A549 treated with GW870086 at 1 μM for 4 hours (cell line): ENCODE results near the gene OR7G2. TPM values are rescaled to one million over a fixed set of nuclear protein-coding genes. Genes with fewer than 3 reads are reported as not detected.

ENCODE experiments used
- total RNA-seq: library from RNA; stranded (reverse); fragments of 200-300 nt; extraction: Qiagen RNA extraction; gene quantifications from 5 replicates; pipeline ENCODE4 v1.2.3, GENCODE V29; 2022; ENCODE audit warnings: low read depth

Gene OR7G2
- total RNA-seq: not detected in 5 replicates

DNA sequence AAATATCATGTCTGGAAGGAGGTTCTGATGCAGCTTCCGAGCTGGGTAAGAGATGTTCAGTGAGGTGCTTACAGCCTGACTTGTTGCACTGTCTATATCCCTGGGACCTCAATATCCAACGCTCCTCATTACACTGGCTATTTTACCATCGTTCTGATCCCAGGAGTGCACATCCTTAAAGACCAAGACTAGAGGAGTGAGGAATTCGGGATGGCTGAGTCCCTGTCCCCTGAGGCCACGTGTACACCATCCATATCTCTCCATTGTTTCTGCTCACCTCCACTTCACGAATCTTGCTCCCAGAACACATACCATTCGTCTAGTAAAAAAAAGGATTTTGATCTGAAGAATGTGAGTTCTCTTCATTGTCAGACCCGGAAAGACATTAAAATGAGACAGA lies at the start of gene OR7G2:
Gene OR7G2, minus strand, starts transcription at position 101 of the 400 bp plus-strand sequence. CDS start 4,232 bp downstream, outside the sequence.

DNA sequence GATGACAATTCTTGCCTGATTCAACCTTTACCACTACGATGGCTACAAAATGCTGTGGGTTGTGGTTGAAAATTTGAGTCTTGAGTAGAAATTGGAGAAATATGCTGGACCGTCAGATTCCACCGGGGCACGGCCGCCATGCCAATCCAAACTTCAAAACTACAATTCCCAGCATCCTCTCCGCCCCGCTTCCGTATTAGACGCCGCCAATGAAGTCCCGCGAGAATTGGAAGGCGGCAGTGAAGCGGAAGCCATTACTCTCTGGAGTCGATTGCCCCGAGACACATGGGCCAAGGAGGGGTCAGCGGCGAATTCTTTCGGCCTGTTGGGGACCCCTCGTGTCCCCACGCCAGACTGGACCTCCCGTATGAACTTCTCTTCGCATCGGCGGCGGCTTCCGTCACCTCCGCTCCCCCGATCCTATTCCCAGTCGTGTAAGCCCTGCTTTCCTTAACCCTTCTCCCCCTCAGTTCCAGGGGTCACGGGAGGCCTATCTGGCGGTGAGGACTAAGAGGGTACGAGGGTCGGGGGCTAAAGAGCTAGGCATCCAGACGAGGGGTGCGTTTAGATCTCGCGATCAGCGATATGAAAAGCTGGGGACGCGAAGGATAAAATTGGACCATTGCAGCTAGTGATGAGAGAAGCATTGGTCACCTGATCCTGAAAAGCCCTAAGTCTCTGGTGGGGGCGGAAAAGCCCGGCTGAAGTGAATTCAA lies 33.0 kb upstream of the OR7G2 start, which contains the start of gene ZNF317:
Gene ZNF317, plus strand, starts transcription at position 239 of the 716 bp plus-strand sequence. CDS start 15,620 bp downstream, outside the sequence.

DNA sequence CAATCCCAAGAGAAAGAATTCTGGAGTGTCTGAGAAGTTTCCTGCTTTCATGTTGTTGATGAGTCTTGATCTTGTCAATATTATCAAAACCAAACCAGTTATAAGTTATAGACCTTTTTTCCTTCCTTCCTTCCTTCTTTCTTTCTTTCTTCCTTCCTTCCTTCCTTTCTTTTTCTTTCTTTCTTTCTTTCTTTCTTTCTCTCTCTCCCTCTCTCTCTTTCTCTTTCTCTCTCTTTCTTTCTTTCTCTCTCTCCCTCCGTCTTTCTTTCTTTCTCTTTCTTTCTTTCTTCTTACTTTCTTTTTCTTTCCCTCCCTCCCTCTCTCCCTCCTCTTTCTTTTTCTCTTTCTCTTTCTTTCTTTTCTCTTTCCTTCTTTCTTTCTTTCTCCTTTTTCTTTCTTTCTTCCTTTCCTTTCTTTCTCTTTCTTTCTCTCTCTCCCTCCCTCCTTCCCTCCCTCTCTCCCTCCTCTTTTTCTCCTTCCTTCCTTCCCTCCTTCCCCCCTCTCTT lies 19.7 kb upstream of the OR7G2 start, which contains the start of gene OR7G3:
Gene OR7G3, minus strand, starts transcription at position 51 of the 506 bp plus-strand sequence. Its CDS starts 0 bp downstream, at position 51.

DNA sequence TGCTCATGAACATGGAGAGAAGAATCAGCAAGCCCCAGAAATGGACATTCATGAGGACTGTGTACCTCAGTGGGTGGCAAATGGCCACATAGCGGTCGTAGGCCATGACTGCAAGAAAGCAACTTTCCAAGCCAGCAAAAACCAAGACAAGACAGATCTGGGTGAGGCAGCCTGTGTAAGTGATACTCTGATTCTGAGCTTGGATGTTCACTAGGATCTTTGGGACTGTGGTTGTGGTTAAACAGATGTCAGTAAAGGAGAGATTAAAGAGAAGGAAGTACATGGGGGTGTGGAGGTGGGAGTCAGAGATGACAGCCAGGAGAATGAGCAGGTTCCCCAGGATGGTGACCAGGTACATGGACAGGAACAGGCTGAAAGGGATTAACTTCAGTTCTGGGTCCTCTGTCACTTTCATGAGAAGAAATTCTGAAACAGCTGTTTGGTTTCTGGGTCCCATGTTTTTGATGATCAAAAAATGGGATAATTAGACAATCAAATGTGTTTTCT lies 8.1 kb upstream of the OR7G2 start, which contains the start of gene OR7G1:
Gene OR7G1, minus strand, starts transcription at position 457 of the 507 bp plus-strand sequence. Its CDS starts 0 bp downstream, at position 457.

DNA sequence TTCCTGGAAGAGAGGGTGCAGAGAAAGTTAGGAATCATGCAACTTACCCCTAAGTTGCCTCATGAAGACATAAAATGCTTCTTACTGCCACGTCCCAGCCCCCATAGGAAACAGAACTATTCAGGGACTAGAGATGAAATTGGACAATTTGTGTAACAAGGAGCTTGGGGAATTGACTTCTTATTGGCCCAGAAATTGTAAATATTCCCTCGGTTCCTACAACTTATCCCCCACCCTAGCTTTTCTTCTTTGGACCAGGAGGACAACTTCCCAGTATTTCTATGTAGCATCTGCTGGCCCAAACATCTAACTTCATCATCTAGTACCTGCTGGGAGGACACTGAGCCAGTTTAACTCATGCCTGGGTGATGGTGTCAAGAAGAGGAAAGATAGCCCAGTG lies 20.5 kb downstream of the OR7G2 start, which contains the start of gene OR1M1:
Gene OR1M1, plus strand, starts transcription at position 301 of the 400 bp plus-strand sequence. CDS start 6,184 bp downstream, outside the sequence.

Other genes starting within 250 kb of the OR7G2 start
- gene MUC16, start 97.1 kb downstream of the OR7G2 start, total RNA-seq: 0.02 to 0.23 TPM (median 0.04 TPM) in 4 of 5 replicates, not detected in the other
- gene OR1M1, start 20.4 kb downstream of the OR7G2 start, total RNA-seq: not detected in 5 replicates
- not detected in 5 replicates for gene OR7G1, start 8.3 kb upstream of the OR7G2 start, total RNA-seq
- gene OR7G3, start 19.5 kb upstream of the OR7G2 start, total RNA-seq: not detected in 5 replicates
- 16.8 to 20.4 TPM (median 18.5 TPM) in 5 replicates for gene ZNF317, start 32.9 kb upstream of the OR7G2 start, total RNA-seq
- not detected in 5 replicates for gene OR7D2, start 71.5 kb upstream of the OR7G2 start, total RNA-seq
- gene OR7D4, start 112.1 kb upstream of the OR7G2 start, total RNA-seq: not detected in 5 replicates
- gene OR7E24, start 143.5 kb upstream of the OR7G2 start, total RNA-seq: not detected in 5 replicates
- 0.34 to 1.8 TPM (median 1.3 TPM) in 5 replicates for gene ZNF699, start 202.4 kb upstream of the OR7G2 start, total RNA-seq
- gene ZNF559, start 216.7 kb upstream of the OR7G2 start, total RNA-seq: 2.9 to 6.4 TPM (median 4.8 TPM) in 5 replicates